ENCODE results near the gene CCDC88B.

CCDC88B gene

GRCh38 chr11:64406221-64406946 is 66.4 kb downstream of the CCDC88B start:
- Histone ChIP-seq H3K9me3 (ENCODE audit: control insufficient read depth, insufficient read depth, low read depth, low read length) (no peaks in the 10 kb centered on the region), H3K36me3 (ENCODE audit: control insufficient read depth in 2 of 2, insufficient read depth in 1 of 2, low read length in 2 of 2) (no peaks in the 10 kb centered on the region), H3K27ac (ENCODE audit: extremely low read depth, low read depth, low read length) (no peak overlapping the region), H3K4me1 (ENCODE audit: control insufficient read depth, insufficient read depth, low read length) (no peaks in the 10 kb centered on the region), H3K4me3 (ENCODE audit: low read depth, low read length) (no peak overlapping the region)
- TF ChIP-seq KLF1 (tag by site-specific recombination; IDR thresholded peaks at IDR 0.05) (no peak), REPIN1 (tag by site-specific recombination; IDR thresholded peaks at IDR 0.05; ENCODE audit: low read depth) (no peak), ZNF544 (tag by site-specific recombination; IDR thresholded peaks at IDR 0.05) (no peak), SP2 (tag by site-specific recombination; IDR thresholded peaks at IDR 0.05) (no peak), ZFP37 (tag by site-specific recombination; IDR thresholded peaks at IDR 0.05) (no peak), TRIM28 (IDR thresholded peaks at IDR 0.05; ENCODE audit: borderline replicate concordance, low read length) (no peak), IKZF3 (tag by site-specific recombination; IDR thresholded peaks at IDR 0.05) (no peak), ZNF302 (tag by site-specific recombination; IDR thresholded peaks at IDR 0.05; ENCODE audit: low read depth) (no peak), KLF17 (tag by site-specific recombination; IDR thresholded peaks at IDR 0.05) (no peak), ZSCAN30 (tag by site-specific recombination; IDR thresholded peaks at IDR 0.05) (no peak), TSHZ1 (tag by site-specific recombination; IDR thresholded peaks at IDR 0.05; ENCODE audit: borderline replicate concordance) (no peak), ZNF175 (tag by site-specific recombination; IDR thresholded peaks at IDR 0.05) (no peak), ZNF645 (tag by site-specific recombination; IDR thresholded peaks at IDR 0.05) (no peak)
- ChIA-PET CTCF (interaction anchor here (0.9 to 3.1 kb wide), 4 partner anchors 42 to 246 kb away, joined by 3 to 16 read pairs (median 4); no protein-coding TSS in a partner anchor), POLR2A (no interaction called here)
